ENCODE measurements around the gene MFSD2A.
"Not testable (repeated sequence)": the region's sequence is repeated elsewhere in the genome, so short reads cannot be mapped to it uniquely, and the experiment has no call there.

The MFSD2A gene

GRCh38 chr1:39954870-39955546 is at the start of gene MFSD2A:
Gene MFSD2A (plus strand): TSS chr1:39955145. CDS start chr1:39955293, 148 bp downstream.
- DNase-seq = peak; percentile 96

- DNase-seq = no peak
Observed at GRCh38 chr1:39905172-39905571, 49.8 kb upstream of the MFSD2A start.

GRCh38 chr1:39907528-39908453 is 47.2 kb upstream of the MFSD2A start:
- DNase-seq = no peak

- no peak for DNase-seq
Observed at GRCh38 chr1:39908534-39908933, 46.4 kb upstream of the MFSD2A start.

- no peak for DNase-seq
Observed at GRCh38 chr1:39910263-39910662, 44.7 kb upstream of the MFSD2A start.

GRCh38 chr1:39913136-39913535 is 41.8 kb upstream of the MFSD2A start:
- DNase-seq = not testable (repeated sequence)

GRCh38 chr1:39915499-39916129 is 39.3 kb upstream of the MFSD2A start:
- DNase-seq = no peak

- no peak for DNase-seq
Observed at GRCh38 chr1:39917825-39918224, 37.1 kb upstream of the MFSD2A start.

GRCh38 chr1:39919545-39919944 is 35.4 kb upstream of the MFSD2A start:
- peak; percentile 70 for DNase-seq

GRCh38 chr1:39922251-39922688 is 32.7 kb upstream of the MFSD2A start:
- DNase-seq = no peak

- no peak for DNase-seq
Observed at GRCh38 chr1:39925721-39926342, 29.1 kb upstream of the MFSD2A start.

- no peak for DNase-seq
Observed at GRCh38 chr1:39926343-39926793, 28.6 kb upstream of the MFSD2A start.

GRCh38 chr1:39926820-39927219 is 28.1 kb upstream of the MFSD2A start:
- DNase-seq = peak; percentile 67

GRCh38 chr1:39927538-39927937 is 27.4 kb upstream of the MFSD2A start:
- DNase-seq = no peak

GRCh38 chr1:39928809-39929587 is 25.9 kb upstream of the MFSD2A start:
- no peak for DNase-seq

- DNase-seq = no peak
Observed at GRCh38 chr1:39933956-39934941, 20.7 kb upstream of the MFSD2A start.

- no peak for DNase-seq
Observed at GRCh38 chr1:39936724-39937491, 18.0 kb upstream of the MFSD2A start.

GRCh38 chr1:39938856-39939255 is 16.1 kb upstream of the MFSD2A start:
- DNase-seq = no peak

GRCh38 chr1:39940253-39940652 is 14.7 kb upstream of the MFSD2A start:
- DNase-seq = no peak
